ENCODE results near the gene PARP8. TPM values are rescaled to one million over a fixed set of nuclear protein-coding genes. Genes with fewer than 3 reads are reported as not detected.

Gene PARP8
- total RNA-seq, 3 donors from 2014 or later (not counting 1 experiment from before 2014, with no cell fraction given): 359 to 395 (median 372) TPM

DNA sequence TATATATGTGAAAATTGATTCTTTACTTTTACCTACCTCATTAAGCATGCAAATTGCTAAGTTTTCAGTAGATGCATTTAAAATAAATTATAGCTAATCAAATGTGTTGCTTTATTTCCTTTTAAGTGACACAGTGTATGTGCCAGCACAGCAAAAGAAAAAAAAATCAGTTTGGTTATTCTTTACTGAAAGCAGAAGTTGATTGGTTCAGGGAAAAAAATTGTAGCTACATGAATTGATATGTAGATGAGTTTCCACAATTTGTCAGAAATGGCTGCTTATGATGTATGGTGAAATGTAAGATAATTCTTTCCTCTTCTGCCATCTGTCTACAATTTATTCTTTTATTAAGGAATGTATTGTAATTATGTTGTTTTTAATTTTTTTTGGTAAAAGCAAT is 57.8 kb downstream of the PARP8 start:
- TF ChIP-seq, protein P1, sequence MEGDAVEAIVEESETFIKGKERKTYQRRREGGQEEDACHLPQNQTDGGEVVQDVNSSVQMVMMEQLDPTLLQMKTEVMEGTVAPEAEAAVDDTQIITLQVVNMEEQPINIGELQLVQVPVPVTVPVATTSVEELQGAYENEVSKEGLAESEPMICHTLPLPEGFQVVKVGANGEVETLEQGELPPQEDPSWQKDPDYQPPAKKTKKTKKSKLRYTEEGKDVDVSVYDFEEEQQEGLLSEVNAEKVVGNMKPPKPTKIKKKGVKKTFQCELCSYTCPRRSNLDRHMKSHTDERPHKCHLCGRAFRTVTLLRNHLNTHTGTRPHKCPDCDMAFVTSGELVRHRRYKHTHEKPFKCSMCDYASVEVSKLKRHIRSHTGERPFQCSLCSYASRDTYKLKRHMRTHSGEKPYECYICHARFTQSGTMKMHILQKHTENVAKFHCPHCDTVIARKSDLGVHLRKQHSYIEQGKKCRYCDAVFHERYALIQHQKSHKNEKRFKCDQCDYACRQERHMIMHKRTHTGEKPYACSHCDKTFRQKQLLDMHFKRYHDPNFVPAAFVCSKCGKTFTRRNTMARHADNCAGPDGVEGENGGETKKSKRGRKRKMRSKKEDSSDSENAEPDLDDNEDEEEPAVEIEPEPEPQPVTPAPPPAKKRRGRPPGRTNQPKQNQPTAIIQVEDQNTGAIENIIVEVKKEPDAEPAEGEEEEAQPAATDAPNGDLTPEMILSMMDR (IDR thresholded peaks at IDR 0.05): no peak
- Histone ChIP-seq H3K4me1 (ENCODE audit: control insufficient read depth, insufficient read depth, low read length) (peaks cover 22% of the 10 kb centered on the region), H3K27ac (ENCODE audit: low read length) (no peak overlapping the region), H3K4me3 (ENCODE audit: low read length) (no peak overlapping the region), H3K9me3 (ENCODE audit: control insufficient read depth, insufficient read depth, low read length) (no peaks in the 10 kb centered on the region), H3K27me3 (ENCODE audit: control insufficient read depth, insufficient read depth, low read length) (no peaks in the 10 kb centered on the region), H3K36me3 (ENCODE audit: control insufficient read depth, insufficient read depth, low read length) (no peaks in the 10 kb centered on the region)
- ATAC-seq (no peak), DNase-seq (no peak)
- H3K4me3 Mint-ChIP-seq: no peak overlapping the region
- intact Hi-C loops (cut with micrococcal nuclease): no loop called here
- H3K4me1 Mint-ChIP-seq: peaks cover 73 to 74% of the 10 kb centered on the region in 2 donors
- no peaks in the 10 kb centered on the region for H3K36me3 Mint-ChIP-seq
- H3K27ac Mint-ChIP-seq: peak overlapping the region; percentile 82 to 85
- H3K9me3 Mint-ChIP-seq: no peaks in the 10 kb centered on the region
- H3K27me3 Mint-ChIP-seq (ENCODE audit: low read depth in 2 of 2): no peaks in the 10 kb centered on the region

GRCh38 chr5:50725800-50726474 is 59.5 kb downstream of the PARP8 start:
- WGBS (ENCODE audit: insufficient coverage): 100% methylated on average over 2 of the region's 7 CpGs
- TF ChIP-seq, protein P1 (IDR thresholded peaks at IDR 0.05): no peak
- peaks cover 16% of the 10 kb centered on the region for H3K4me1 ChIP-seq (ENCODE audit: control insufficient read depth, insufficient read depth, low read length)
- H3K27ac ChIP-seq (ENCODE audit: low read length): no peak overlapping the region
- Mint-ChIP-seq H3K4me1 (peaks cover 73 to 74% of the 10 kb centered on the region in 2 donors), H3K9me3 (no peaks in the 10 kb centered on the region), H3K27me3 (ENCODE audit: low read depth in 2 of 2) (no peaks in the 10 kb centered on the region), H3K27ac (peak overlapping the region; percentile 81 to 82), H3K4me3 (peak overlapping the region; percentile 65), H3K36me3 (no peaks in the 10 kb centered on the region)
- H3K4me3 ChIP-seq (ENCODE audit: low read length): no peak overlapping the region
- ATAC-seq (peak in 1 of 3 donors; percentile 33), DNase-seq (no peak)
- no peaks in the 10 kb centered on the region for H3K9me3 ChIP-seq (ENCODE audit: control insufficient read depth, insufficient read depth, low read length)
- no peaks in the 10 kb centered on the region for H3K27me3 ChIP-seq (ENCODE audit: control insufficient read depth, insufficient read depth, low read length)
- no peaks in the 10 kb centered on the region for H3K36me3 ChIP-seq (ENCODE audit: control insufficient read depth, insufficient read depth, low read length)
- intact Hi-C loops (cut with micrococcal nuclease): loop anchor here (2.0 kb wide), 1 partner anchor 15 kb away; no protein-coding TSS in a partner anchor

GRCh38 chr5:50726475-50727148 is 60.2 kb downstream of the PARP8 start:
- no peaks in the 10 kb centered on the region for H3K36me3 ChIP-seq (ENCODE audit: control insufficient read depth, insufficient read depth, low read length)
- no peaks in the 10 kb centered on the region for H3K27me3 ChIP-seq (ENCODE audit: control insufficient read depth, insufficient read depth, low read length)
- peak in 2 of 3 donors; percentile 16 to 19 for ATAC-seq
- peaks cover 16% of the 10 kb centered on the region for H3K4me1 ChIP-seq (ENCODE audit: control insufficient read depth, insufficient read depth, low read length)
- no peak overlapping the region for H3K27ac ChIP-seq (ENCODE audit: low read length)
- H3K4me1 Mint-ChIP-seq: peaks cover 75 to 76% of the 10 kb centered on the region in 2 donors
- H3K9me3 ChIP-seq (ENCODE audit: control insufficient read depth, insufficient read depth, low read length): no peaks in the 10 kb centered on the region
- intact Hi-C loops (cut with micrococcal nuclease): loop anchor here (2.0 kb wide), 1 partner anchor 16 kb away; no protein-coding TSS in a partner anchor
- DNase-seq: no peak
- H3K27ac Mint-ChIP-seq: peak overlapping the region; percentile 81 to 82
- H3K36me3 Mint-ChIP-seq: no peaks in the 10 kb centered on the region
- no peak overlapping the region for H3K4me3 ChIP-seq (ENCODE audit: low read length)
- H3K27me3 Mint-ChIP-seq (ENCODE audit: low read depth in 2 of 2): no peaks in the 10 kb centered on the region
- peak overlapping the region; percentile 65 for H3K4me3 Mint-ChIP-seq
- 89% methylated on average over 2 of the region's 3 CpGs for WGBS (ENCODE audit: insufficient coverage)
- no peaks in the 10 kb centered on the region for H3K9me3 Mint-ChIP-seq
- TF ChIP-seq, protein P1 (IDR thresholded peaks at IDR 0.05): no peak

All from natural killer cell (primary cell).